Effector memory CD4-positive, alpha-beta T cell (primary cell): ENCODE measurements around the gene CELSR1.
"Not testable (repeated sequence)": the region's sequence is repeated elsewhere in the genome, so short reads cannot be mapped to it uniquely, and the experiment has no call there.

Experiments used
- DNase-seq, 3 donors: peaks; one replicate each; pipeline ENCODE4 v3.0.0-alpha.2; 2020
- H3K27ac ChIP-seq: 2 replicates; pipeline ENCODE4 v1.7.0; 2013; ENCODE audit warnings: mild to moderate bottlenecking, low read length, moderate library complexity; ENCODE audit not compliant: insufficient read depth, poor library complexity, severe bottlenecking
- H3K27me3 ChIP-seq: replicated peaks from 2 replicates; pipeline ENCODE4 v1.7.0; 2013; ENCODE audit warnings: mild to moderate bottlenecking, low read length; ENCODE audit not compliant: insufficient read depth, control insufficient read depth, poor library complexity, severe bottlenecking
- H3K36me3 ChIP-seq: 2 replicates; pipeline ENCODE4 v1.7.0; 2013; ENCODE audit warnings: mild to moderate bottlenecking, low read length, moderate library complexity; ENCODE audit not compliant: control insufficient read depth, insufficient read depth
- H3K4me1 ChIP-seq: 2 replicates; pipeline ENCODE4 v1.7.0; 2013; ENCODE audit warnings: low read length, mild to moderate bottlenecking; ENCODE audit not compliant: control insufficient read depth, insufficient read depth, poor library complexity, severe bottlenecking
- H3K4me3 ChIP-seq: 2 replicates; pipeline ENCODE4 v1.7.0; 2013; ENCODE audit warnings: low read length, low read depth, mild to moderate bottlenecking; ENCODE audit not compliant: insufficient read depth, poor library complexity, severe bottlenecking
- H3K9me3 ChIP-seq: 2 replicates; pipeline ENCODE4 v1.7.0; 2013; ENCODE audit warnings: mild to moderate bottlenecking, low read length, moderate library complexity; ENCODE audit not compliant: control insufficient read depth

The CELSR1 gene

GRCh38 chr22:46481386-46481785 is 56.0 kb downstream of the CELSR1 start:
- no peak for DNase-seq
- Histone ChIP-seq H3K36me3 (no peaks in the 10 kb centered on the region), H3K4me1 (no peaks in the 10 kb centered on the region), H3K4me3 (no peak overlapping the region), H3K27me3 (no peaks in the 10 kb centered on the region), H3K9me3 (no peaks in the 10 kb centered on the region), H3K27ac (no peak overlapping the region)

- Histone ChIP-seq H3K36me3 (no peaks in the 10 kb centered on the region), H3K9me3 (no peaks in the 10 kb centered on the region), H3K4me1 (no peaks in the 10 kb centered on the region), H3K27ac (no peak overlapping the region), H3K27me3 (no peaks in the 10 kb centered on the region), H3K4me3 (no peak overlapping the region)
- DNase-seq: no peak
Measured at GRCh38 chr22:46480396-46480795, 57.0 kb downstream of the CELSR1 start.

DNA sequence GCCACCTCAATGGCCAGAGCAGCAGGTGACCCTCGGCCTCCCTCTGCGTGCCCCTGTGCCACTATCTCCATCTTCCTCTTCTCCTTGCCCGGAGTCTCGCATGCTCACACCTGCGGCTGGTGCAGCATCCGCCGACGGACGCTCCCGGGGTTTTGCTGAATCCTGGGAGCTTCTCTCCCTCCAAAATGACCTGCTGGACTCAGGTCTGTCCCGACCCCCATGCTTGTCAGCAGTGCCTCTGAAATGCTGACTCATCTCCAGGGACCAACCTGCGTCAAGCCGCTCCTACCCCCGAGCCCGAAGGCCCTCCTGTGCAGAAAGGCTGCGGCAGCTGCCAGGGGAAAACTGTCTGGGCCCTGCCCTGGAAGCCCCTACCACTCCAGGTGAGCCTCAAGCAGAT is 58.4 kb downstream of the CELSR1 start:
- no peaks in the 10 kb centered on the region for H3K9me3 ChIP-seq
- H3K4me1 ChIP-seq: no peaks in the 10 kb centered on the region
- H3K27ac ChIP-seq: no peak overlapping the region
- H3K4me3 ChIP-seq: no peak overlapping the region
- no peaks in the 10 kb centered on the region for H3K36me3 ChIP-seq
- no peaks in the 10 kb centered on the region for H3K27me3 ChIP-seq
- no peak for DNase-seq

- no peaks in the 10 kb centered on the region for H3K36me3 ChIP-seq
- no peak for DNase-seq
- H3K27ac ChIP-seq: no peak overlapping the region
- H3K27me3 ChIP-seq: no peaks in the 10 kb centered on the region
- no peaks in the 10 kb centered on the region for H3K9me3 ChIP-seq
- H3K4me1 ChIP-seq: no peaks in the 10 kb centered on the region
- H3K4me3 ChIP-seq: no peak overlapping the region
Measured at GRCh38 chr22:46478083-46478551, 59.3 kb downstream of the CELSR1 start.

- Histone ChIP-seq H3K9me3 (no peaks in the 10 kb centered on the region), H3K27ac (no peak overlapping the region), H3K27me3 (no peaks in the 10 kb centered on the region), H3K36me3 (no peaks in the 10 kb centered on the region), H3K4me3 (no peak overlapping the region), H3K4me1 (no peaks in the 10 kb centered on the region)
- DNase-seq: no peak
Measured at GRCh38 chr22:46476547-46476941, 60.9 kb downstream of the CELSR1 start.

- no peak overlapping the region for H3K4me3 ChIP-seq
- H3K4me1 ChIP-seq: no peaks in the 10 kb centered on the region
- no peaks in the 10 kb centered on the region for H3K27me3 ChIP-seq
- no peaks in the 10 kb centered on the region for H3K9me3 ChIP-seq
- no peak for DNase-seq
- H3K27ac ChIP-seq: no peak overlapping the region
- no peaks in the 10 kb centered on the region for H3K36me3 ChIP-seq
Measured at GRCh38 chr22:46473896-46474557, 63.4 kb downstream of the CELSR1 start.

DNA sequence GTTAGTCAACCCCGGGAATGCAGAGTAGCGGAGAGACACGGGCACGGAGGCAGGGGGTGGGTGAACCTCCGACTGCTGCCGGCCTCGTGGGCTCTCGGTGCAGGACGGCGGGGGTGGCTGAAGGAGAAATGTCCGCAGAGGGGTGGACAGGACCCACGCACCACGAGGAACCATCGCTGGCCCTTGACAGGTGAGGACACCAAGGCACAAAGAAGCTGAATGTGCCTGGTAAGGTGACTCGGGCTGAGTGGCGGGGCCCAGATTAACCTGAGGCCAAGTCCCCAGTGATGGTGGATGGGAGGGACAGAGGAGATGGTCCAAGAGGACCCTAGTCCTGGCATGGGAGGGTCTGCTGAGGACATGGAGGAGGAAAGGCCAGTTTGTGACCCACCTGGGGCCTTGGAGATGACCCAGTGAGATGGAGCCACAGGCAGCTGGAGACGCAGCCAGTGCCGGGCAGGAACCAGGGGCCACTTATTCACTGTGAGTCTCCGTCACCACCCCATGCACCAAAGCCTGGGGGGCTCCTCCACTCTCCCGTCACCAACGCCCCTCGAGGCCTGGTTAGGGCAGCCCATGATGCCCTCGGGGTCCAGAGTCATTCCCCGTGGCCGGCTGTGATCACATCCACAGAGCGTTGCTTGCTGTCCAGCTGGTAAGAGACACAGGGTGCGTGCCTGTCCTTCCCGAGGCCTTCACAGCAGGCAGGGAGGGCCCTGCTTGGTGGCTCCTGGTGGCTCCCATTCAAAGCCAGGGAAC is 64.2 kb downstream of the CELSR1 start:
- Histone ChIP-seq H3K4me3 (no peak overlapping the region), H3K36me3 (no peaks in the 10 kb centered on the region), H3K9me3 (no peaks in the 10 kb centered on the region), H3K4me1 (no peaks in the 10 kb centered on the region), H3K27ac (no peak overlapping the region), H3K27me3 (no peaks in the 10 kb centered on the region)
- no peak for DNase-seq

GRCh38 chr22:46472722-46473016 is 64.8 kb downstream of the CELSR1 start:
- Histone ChIP-seq H3K27me3 (no peaks in the 10 kb centered on the region), H3K27ac (no peak overlapping the region), H3K36me3 (no peaks in the 10 kb centered on the region), H3K9me3 (no peaks in the 10 kb centered on the region), H3K4me3 (no peak overlapping the region), H3K4me1 (no peaks in the 10 kb centered on the region)
- DNase-seq: no peak

GRCh38 chr22:46471901-46472721 is 65.3 kb downstream of the CELSR1 start:
- H3K4me1 ChIP-seq: no peaks in the 10 kb centered on the region
- H3K36me3 ChIP-seq: no peaks in the 10 kb centered on the region
- H3K4me3 ChIP-seq: no peak overlapping the region
- DNase-seq: no peak
- H3K27ac ChIP-seq: no peak overlapping the region
- H3K27me3 ChIP-seq: no peaks in the 10 kb centered on the region
- no peaks in the 10 kb centered on the region for H3K9me3 ChIP-seq

- H3K27ac ChIP-seq, DNase-seq, H3K4me3 ChIP-seq, H3K4me1 ChIP-seq, H3K27me3 ChIP-seq, H3K36me3 ChIP-seq, H3K9me3 ChIP-seq: not testable (repeated sequence)
Measured at GRCh38 chr22:46471330-46471729, 66.1 kb downstream of the CELSR1 start.
